Bronchial epithelial cell (primary cell): Measurements from ENCODE around the gene ZMYND8. TPM values are rescaled to one million over a fixed set of nuclear protein-coding genes. Genes with fewer than 3 reads are reported as not detected.
"Not testable (repeated sequence)": the region's sequence is repeated elsewhere in the genome, so short reads cannot be mapped to it uniquely, and the experiment has no call there.

Experiments used
- DNase-seq: peaks from one replicate; pipeline ENCODE4 v3.0.0-alpha.2; 2010; ENCODE audit warnings: low read depth
- FAIRE-seq: peaks from 2 replicates; lab custom pipeline; 2011; peaks lifted over from hg19 to GRCh38; lab: Jason Lieb, UNC
- H3K27me3 ChIP-seq: 2 replicates; pipeline ENCODE4 v1.5.1; 2011; ENCODE audit warnings: low read length; ENCODE audit not compliant: control insufficient read depth, insufficient read depth
- H3K36me3 ChIP-seq: 2 replicates; pipeline ENCODE4 v1.5.1; 2011; ENCODE audit warnings: low read length; ENCODE audit not compliant: control insufficient read depth, insufficient read depth
- H3K4me3 ChIP-seq: 2 replicates; pipeline ENCODE4 v1.5.1; 2011; ENCODE audit warnings: mild to moderate bottlenecking, low read depth, low read length, control low read depth
- CTCF ChIP-seq: IDR thresholded peaks from 2 replicates; pipeline ENCODE4 v1.5.1; 2011; ENCODE audit warnings: mild to moderate bottlenecking, moderate library complexity, low read length, control low read depth, inconsistent platforms; ENCODE audit not compliant: insufficient read depth, severe bottlenecking
- total RNA-seq: library from RNA; depleted of rRNA; stranded (reverse); fragments of >200 nt; gene quantifications from 2 replicates; pipeline ENCODE4 v1.2.1, GENCODE V29; 2014

ZMYND8 gene
- total RNA-seq, 1 donor from 2014 or later = 13.4 TPM

DNA sequence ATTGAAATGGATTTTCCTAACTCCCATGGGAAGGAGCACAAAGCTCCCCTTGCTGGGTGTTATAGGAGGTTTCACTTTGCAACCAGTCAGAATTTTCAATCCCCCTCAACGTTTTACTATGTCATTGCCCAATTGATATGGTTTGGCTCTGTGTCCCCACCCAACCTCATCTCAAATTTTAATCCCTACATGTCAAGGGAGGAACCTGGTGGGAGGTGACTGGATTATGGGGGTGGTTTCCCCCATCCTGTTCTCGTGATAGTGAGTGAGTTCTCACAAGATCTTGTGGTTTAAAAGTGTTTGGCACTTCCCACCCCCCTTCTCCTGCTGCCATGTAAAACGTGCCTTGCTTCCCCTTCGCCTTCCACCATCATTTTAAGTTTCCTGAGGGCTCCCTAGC, 62.9 kb downstream of the ZMYND8 start:
- Histone ChIP-seq H3K4me3 (no peak overlapping the region), H3K27me3 (no peaks in the 10 kb centered on the region), H3K36me3 (peaks cover 28% of the 10 kb centered on the region)
- no peak for TF ChIP-seq CTCF
- DNase-seq = no peak
- no peak for FAIRE-seq

- H3K27me3 ChIP-seq = no peaks in the 10 kb centered on the region
- no peak for FAIRE-seq
- H3K36me3 ChIP-seq = peaks cover 24% of the 10 kb centered on the region
- no peak for DNase-seq
- H3K4me3 ChIP-seq = no peak overlapping the region
- TF ChIP-seq CTCF = no peak
These were observed 63.9 kb downstream of the ZMYND8 start for GRCh38 chr20:47292581-47292980.

DNA sequence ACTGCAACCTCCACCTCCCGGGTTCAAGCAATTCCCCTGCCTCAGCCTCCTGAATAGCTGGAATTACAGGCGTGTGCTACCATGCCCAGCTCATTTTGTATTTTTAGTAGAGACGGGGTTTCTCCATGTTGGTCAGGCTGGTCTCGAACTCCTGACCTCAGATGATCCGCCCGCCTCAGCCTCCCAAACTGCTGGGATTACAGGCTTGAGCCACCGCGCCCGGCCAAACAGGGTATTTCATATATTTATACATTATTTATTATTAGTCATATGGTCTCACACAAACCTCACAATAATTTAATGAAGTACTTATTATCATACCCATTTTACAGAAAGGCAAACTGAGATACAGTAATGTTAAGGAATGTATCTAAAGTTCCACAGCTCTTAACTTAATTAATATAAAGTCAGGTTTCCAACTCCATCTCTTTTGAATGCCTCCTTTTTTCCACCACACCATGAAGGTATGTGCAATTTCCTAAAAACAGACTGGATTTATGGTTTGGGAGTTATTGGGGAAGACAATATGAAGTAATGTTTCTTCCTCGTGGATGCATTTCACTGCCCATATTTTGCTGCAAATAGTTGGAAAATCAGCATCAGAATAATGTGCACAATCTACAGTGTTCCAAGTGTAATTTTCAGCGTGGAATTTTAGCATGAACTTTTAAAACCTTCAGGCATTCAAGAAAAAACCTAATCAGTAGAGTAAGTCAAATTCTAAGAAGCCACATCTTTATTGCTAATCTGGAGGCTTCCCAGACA, 65.7 kb downstream of the ZMYND8 start:
- no peak for FAIRE-seq
- H3K27me3 ChIP-seq = no peaks in the 10 kb centered on the region

GRCh38 chr20:47290008-47290407, 66.5 kb downstream of the ZMYND8 start:
- H3K36me3 ChIP-seq = peaks cover 26% of the 10 kb centered on the region
- no peak for TF ChIP-seq CTCF
- no peaks in the 10 kb centered on the region for H3K27me3 ChIP-seq
- no peak overlapping the region for H3K4me3 ChIP-seq
- FAIRE-seq (no peak), DNase-seq (no peak)

More for the DNA sequence above, 65.7 kb downstream of the ZMYND8 start:
- no peak for TF ChIP-seq CTCF
- DNase-seq = no peak
- H3K4me3 ChIP-seq = no peak overlapping the region
- peaks cover 29% of the 10 kb centered on the region for H3K36me3 ChIP-seq

- TF ChIP-seq CTCF = no peak
- FAIRE-seq (no peak), DNase-seq (no peak)
- no peak overlapping the region for H3K4me3 ChIP-seq
- H3K27me3 ChIP-seq = no peaks in the 10 kb centered on the region
- peaks cover 27% of the 10 kb centered on the region for H3K36me3 ChIP-seq
These were observed 67.4 kb downstream of the ZMYND8 start for GRCh38 chr20:47289096-47289495.

- not testable (repeated sequence) for DNase-seq
These were observed 68.0 kb downstream of the ZMYND8 start for GRCh38 chr20:47288530-47288929.

More at GRCh38 chr20:47288530-47288929, 68.0 kb downstream of the ZMYND8 start:
- not testable (repeated sequence) for H3K4me3 ChIP-seq, FAIRE-seq, H3K27me3 ChIP-seq
- peaks cover 24% of the 10 kb centered on the region for H3K36me3 ChIP-seq
